Neural crest cell (in vitro differentiated cells): Measurements from ENCODE around the gene CCDC12. TPM values are rescaled to one million over a fixed set of nuclear protein-coding genes. Genes with fewer than 3 reads are reported as not detected.
"Not testable (repeated sequence)": the region's sequence is repeated elsewhere in the genome, so short reads cannot be mapped to it uniquely, and the experiment has no call there.

Experiments used
- DNase-seq: peaks from one replicate; pipeline ENCODE4 v3.0.0; 2021; ENCODE audit warnings: low read depth, mixed read lengths, low spot score
- H3K27ac Mint-ChIP-seq: one replicate; pipeline ENCODE4 v1.8.0; 2021; ENCODE audit warnings: mild to moderate bottlenecking, mixed read lengths; ENCODE audit not compliant: unreplicated experiment
- H3K27me3 Mint-ChIP-seq: 2 replicates; pipeline ENCODE4 v1.8.0; 2021; ENCODE audit warnings: low read depth, mild to moderate bottlenecking, mixed read lengths
- H3K36me3 Mint-ChIP-seq: 2 replicates; pipeline ENCODE4 v1.8.0; 2021; ENCODE audit warnings: low read depth, mild to moderate bottlenecking, mixed read lengths
- H3K4me1 Mint-ChIP-seq: 2 replicates; pipeline ENCODE4 v1.8.0; 2021; ENCODE audit warnings: mixed read lengths
- H3K4me3 Mint-ChIP-seq: one replicate; pipeline ENCODE4 v1.8.0; 2021; ENCODE audit warnings: mild to moderate bottlenecking, mixed read lengths
- H3K9me3 Mint-ChIP-seq: 2 replicates; pipeline ENCODE4 v1.8.0; 2021; ENCODE audit warnings: mixed read lengths
- total RNA-seq: library from RNA; stranded (reverse); gene quantifications from 2 replicates; pipeline ENCODE4 v1.2.1, GENCODE V29; 2021
- TF ChIP-seq, protein P1 (sequence below): fragments of 200-600 bp; sonication (generic); conservative IDR thresholded peaks from 2 replicates; pipeline ENCODE4 v1.5.0; 2021; ENCODE audit warnings: antibody characterized with exemption, mild to moderate bottlenecking

Gene CCDC12
- total RNA-seq, 1 donor from 2014 or later: 54.3 TPM

DNA sequence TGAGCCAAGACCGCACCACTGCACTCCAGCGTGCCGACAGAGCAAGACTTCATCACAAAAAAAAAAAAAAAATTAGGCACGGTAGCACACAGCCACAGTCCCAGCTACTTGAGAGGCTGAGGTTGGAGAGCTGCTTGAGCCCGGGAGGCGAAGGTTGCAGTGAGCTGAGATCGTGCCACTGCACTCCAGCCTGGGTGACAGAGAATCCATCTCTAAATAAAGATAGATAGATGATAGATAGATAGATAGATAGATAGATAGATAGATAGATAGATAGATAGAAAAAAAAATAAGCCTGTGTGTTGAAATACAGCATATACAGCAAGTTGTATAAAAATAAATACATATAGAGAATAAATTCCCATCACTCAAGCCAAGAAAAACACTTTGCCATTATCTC, 61.7 kb downstream of the CCDC12 start:
- peaks cover 7% of the 10 kb centered on the region for H3K9me3 Mint-ChIP-seq
- H3K36me3 Mint-ChIP-seq: peaks cover 35% of the 10 kb centered on the region
- TF ChIP-seq, protein P1, sequence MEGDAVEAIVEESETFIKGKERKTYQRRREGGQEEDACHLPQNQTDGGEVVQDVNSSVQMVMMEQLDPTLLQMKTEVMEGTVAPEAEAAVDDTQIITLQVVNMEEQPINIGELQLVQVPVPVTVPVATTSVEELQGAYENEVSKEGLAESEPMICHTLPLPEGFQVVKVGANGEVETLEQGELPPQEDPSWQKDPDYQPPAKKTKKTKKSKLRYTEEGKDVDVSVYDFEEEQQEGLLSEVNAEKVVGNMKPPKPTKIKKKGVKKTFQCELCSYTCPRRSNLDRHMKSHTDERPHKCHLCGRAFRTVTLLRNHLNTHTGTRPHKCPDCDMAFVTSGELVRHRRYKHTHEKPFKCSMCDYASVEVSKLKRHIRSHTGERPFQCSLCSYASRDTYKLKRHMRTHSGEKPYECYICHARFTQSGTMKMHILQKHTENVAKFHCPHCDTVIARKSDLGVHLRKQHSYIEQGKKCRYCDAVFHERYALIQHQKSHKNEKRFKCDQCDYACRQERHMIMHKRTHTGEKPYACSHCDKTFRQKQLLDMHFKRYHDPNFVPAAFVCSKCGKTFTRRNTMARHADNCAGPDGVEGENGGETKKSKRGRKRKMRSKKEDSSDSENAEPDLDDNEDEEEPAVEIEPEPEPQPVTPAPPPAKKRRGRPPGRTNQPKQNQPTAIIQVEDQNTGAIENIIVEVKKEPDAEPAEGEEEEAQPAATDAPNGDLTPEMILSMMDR: no peak
- H3K4me3 Mint-ChIP-seq: no peak overlapping the region
- no peak for DNase-seq
- no peak overlapping the region for H3K27ac Mint-ChIP-seq
- no peaks in the 10 kb centered on the region for H3K4me1 Mint-ChIP-seq
- H3K27me3 Mint-ChIP-seq: no peaks in the 10 kb centered on the region

- TF ChIP-seq, protein P1: no peak
- Mint-ChIP-seq H3K36me3 (peaks cover 26% of the 10 kb centered on the region), H3K27me3 (no peaks in the 10 kb centered on the region), H3K9me3 (peaks cover 6% of the 10 kb centered on the region), H3K4me1 (peaks cover 6% of the 10 kb centered on the region), H3K4me3 (no peak overlapping the region), H3K27ac (no peak overlapping the region)
- DNase-seq: no peak
Measured at GRCh38 chr3:46913644-46914043, 62.9 kb downstream of the CCDC12 start.

GRCh38 chr3:46912986-46913385, 63.6 kb downstream of the CCDC12 start:
- TF ChIP-seq, protein P1: no peak
- peaks cover 3% of the 10 kb centered on the region for H3K9me3 Mint-ChIP-seq
- H3K27me3 Mint-ChIP-seq: no peaks in the 10 kb centered on the region
- H3K36me3 Mint-ChIP-seq: peaks cover 20% of the 10 kb centered on the region
- no peak for DNase-seq
- peaks cover 6% of the 10 kb centered on the region for H3K4me1 Mint-ChIP-seq
- no peak overlapping the region for H3K4me3 Mint-ChIP-seq
- no peak overlapping the region for H3K27ac Mint-ChIP-seq

- H3K27me3 Mint-ChIP-seq, H3K36me3 Mint-ChIP-seq, H3K4me3 Mint-ChIP-seq, DNase-seq, H3K27ac Mint-ChIP-seq, H3K4me1 Mint-ChIP-seq, H3K9me3 Mint-ChIP-seq: not testable (repeated sequence)
Measured at GRCh38 chr3:46910914-46911313, 65.6 kb downstream of the CCDC12 start.

GRCh38 chr3:46910166-46910760, 66.3 kb downstream of the CCDC12 start:
- Mint-ChIP-seq H3K36me3 (peaks cover 6% of the 10 kb centered on the region), H3K4me3 (no peak overlapping the region), H3K4me1 (peaks cover 6% of the 10 kb centered on the region), H3K27ac (no peak overlapping the region), H3K27me3 (no peaks in the 10 kb centered on the region), H3K9me3 (no peaks in the 10 kb centered on the region)
- TF ChIP-seq, protein P1: no peak
- no peak for DNase-seq

DNA sequence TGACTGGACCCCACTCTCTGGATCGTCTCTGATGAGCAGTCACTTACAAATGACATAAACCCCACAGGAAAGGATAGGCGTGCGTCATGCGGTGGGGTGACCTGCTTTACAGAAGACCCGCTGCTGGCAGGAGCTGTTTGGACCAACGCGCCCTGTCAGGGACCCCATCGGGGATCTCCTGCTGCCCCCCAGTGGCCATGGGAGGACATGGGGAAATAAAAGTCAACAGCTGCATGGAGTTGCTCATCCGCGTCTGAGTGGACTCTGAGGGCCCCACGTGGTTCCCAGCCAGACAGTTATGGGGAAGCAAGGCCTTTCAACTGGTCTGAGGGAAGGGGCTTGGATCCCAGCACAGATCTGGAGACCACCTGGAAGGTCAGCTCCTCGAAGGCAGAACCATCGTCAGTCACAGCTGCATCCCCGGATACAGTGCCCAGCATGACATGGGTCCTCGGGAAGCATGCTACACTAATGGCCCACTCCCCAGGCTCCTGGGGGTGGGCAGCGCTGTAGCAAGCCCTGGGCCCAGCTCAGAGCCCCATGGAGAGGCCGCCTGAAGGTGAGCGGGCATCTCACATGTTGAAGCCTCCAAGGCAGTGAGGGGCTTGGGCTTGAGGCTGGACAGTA, 66.9 kb downstream of the CCDC12 start:
- TF ChIP-seq, protein P1: peak; percentile 88
- no peaks in the 10 kb centered on the region for H3K27me3 Mint-ChIP-seq
- H3K4me3 Mint-ChIP-seq: peak overlapping the region; percentile 15
- peaks cover 6% of the 10 kb centered on the region for H3K36me3 Mint-ChIP-seq
- H3K9me3 Mint-ChIP-seq: no peaks in the 10 kb centered on the region
- H3K27ac Mint-ChIP-seq: no peak overlapping the region
- peak; percentile 88 for DNase-seq
- H3K4me1 Mint-ChIP-seq: peaks cover 6% of the 10 kb centered on the region
